Neural progenitor cell (in vitro differentiated cells): Measurements from ENCODE around the gene TMEM242. TPM values are rescaled to one million over a fixed set of nuclear protein-coding genes. Genes with fewer than 3 reads are reported as not detected.
"Not testable (repeated sequence)": the region's sequence is repeated elsewhere in the genome, so short reads cannot be mapped to it uniquely, and the experiment has no call there.

ENCODE experiments used
- DNase-seq: peaks from one replicate; pipeline ENCODE4 v3.0.0-alpha.2; 2016; ENCODE audit warnings: low spot score
- H2AFZ ChIP-seq: fragments of 200-600 bp; sonication (generic); replicated peaks from 2 replicates; pipeline ENCODE4 v1.6.1; 2016; ENCODE audit warnings: antibody characterized with exemption
- H3F3A ChIP-seq: fragments of 200-600 bp; sonication (generic); 2 replicates; pipeline ENCODE4 v1.6.1; 2016; ENCODE audit warnings: antibody characterized with exemption, low read depth
- H3K27ac ChIP-seq: fragments of 200-600 bp; sonication (generic); 2 replicates; pipeline ENCODE4 v1.5.1; 2016; ENCODE audit warnings: mild to moderate bottlenecking
- H3K27me3 ChIP-seq: fragments of 200-600 bp; sonication (generic); 2 replicates; pipeline ENCODE4 v1.6.1; 2016; ENCODE audit warnings: mild to moderate bottlenecking, moderate library complexity
- H3K36me3 ChIP-seq: fragments of 200-600 bp; sonication (generic); 2 replicates; pipeline ENCODE4 v1.5.1; 2016
- H3K4me1 ChIP-seq: fragments of 200-600 bp; sonication (generic); 2 replicates; pipeline ENCODE4 v1.6.1; 2016; ENCODE audit warnings: mixed run types
- H3K4me2 ChIP-seq: fragments of 200-600 bp; sonication (generic); 2 replicates; pipeline ENCODE4 v1.6.1; 2016
- H3K4me3 ChIP-seq: fragments of 200-600 bp; sonication (generic); 2 replicates; pipeline ENCODE4 v1.5.1; 2016
- H3K79me2 ChIP-seq: fragments of 200-600 bp; sonication (generic); 2 replicates; pipeline ENCODE4 v1.6.1; 2016; ENCODE audit warnings: low read depth
- H3K9ac ChIP-seq: fragments of 200-600 bp; sonication (generic); 2 replicates; pipeline ENCODE4 v1.6.1; 2016
- H3K9me3 ChIP-seq: fragments of 200-600 bp; sonication (generic); 2 replicates; pipeline ENCODE4 v1.5.1; 2016; ENCODE audit warnings: low read depth
- H4K20me1 ChIP-seq: fragments of 200-600 bp; sonication (generic); 2 replicates; pipeline ENCODE4 v1.6.1; 2016; ENCODE audit warnings: low read depth
- H3K27ac Mint-ChIP-seq: 3 replicates; pipeline ENCODE4 v1.8.0; 2021; ENCODE audit warnings: mixed read lengths
- H3K27me3 Mint-ChIP-seq: 2 replicates; pipeline ENCODE4 v1.8.0; 2022; ENCODE audit warnings: low read depth, mild to moderate bottlenecking, inconsistent platforms, moderate library complexity, mixed read lengths; ENCODE audit not compliant: insufficient read depth
- H3K36me3 Mint-ChIP-seq: 3 replicates; pipeline ENCODE4 v1.8.0; 2021; ENCODE audit warnings: mixed read lengths
- H3K4me1 Mint-ChIP-seq: 3 replicates; pipeline ENCODE4 v1.8.0; 2021; ENCODE audit warnings: mixed read lengths
- H3K4me3 Mint-ChIP-seq: 3 replicates; pipeline ENCODE4 v1.8.0; 2021; ENCODE audit warnings: mild to moderate bottlenecking, moderate library complexity, mixed read lengths
- H3K9me3 Mint-ChIP-seq: 3 replicates; pipeline ENCODE4 v1.8.0; 2020; ENCODE audit warnings: mixed read lengths
- EZH2 ChIP-seq: fragments of 200-600 bp; sonication (generic); IDR thresholded peaks from 2 replicates; pipeline ENCODE4 v1.6.1; 2017; ENCODE audit warnings: antibody characterized with exemption, mild to moderate bottlenecking, moderate library complexity
- EZH2phosphoT487 ChIP-seq: fragments of 200-600 bp; sonication (generic); IDR thresholded peaks from 2 replicates; pipeline ENCODE4 v1.6.1; 2017; ENCODE audit warnings: antibody characterized with exemption
- total RNA-seq: library from RNA; depleted of rRNA; stranded (reverse); fragments of >200 nt; gene quantifications from 2 replicates; pipeline ENCODE4 v1.2.3, GENCODE V29; 2015; ENCODE audit warnings: low replicate concordance
- TF ChIP-seq, protein P1 (sequence below): fragments of 200-600 bp; sonication (generic); IDR thresholded peaks from 2 replicates; pipeline ENCODE4 v1.5.1; 2017; ENCODE audit warnings: antibody characterized with exemption, mild to moderate bottlenecking

TMEM242 gene
- total RNA-seq, 1 donor from 2014 or later, result 9.9 TPM

DNA sequence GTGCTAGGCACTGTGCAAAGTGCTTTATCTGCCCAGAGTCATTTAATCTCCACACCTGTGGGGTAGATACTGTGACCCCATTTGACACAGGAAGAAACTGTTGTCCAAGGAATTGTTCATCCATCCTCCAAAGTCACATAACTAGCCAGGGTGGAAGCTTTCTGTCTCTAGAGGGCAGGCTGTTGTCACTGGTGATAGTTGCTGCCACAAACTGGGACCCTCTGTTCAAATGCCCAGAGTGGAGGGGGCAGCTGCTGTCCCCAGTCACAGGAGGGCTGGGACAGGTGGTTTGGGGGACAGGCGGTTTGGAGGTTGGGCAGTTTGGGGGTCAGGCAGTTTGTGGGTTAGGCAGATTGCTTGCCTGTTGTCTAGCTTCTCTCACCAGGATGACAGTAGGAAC lies 16.1 kb upstream of the TMEM242 start:
- no peak overlapping the region for H3K4me3 Mint-ChIP-seq
- H3K27me3 Mint-ChIP-seq, result peaks cover under 1% of the 10 kb centered on the region
- H3K4me1 ChIP-seq, result peaks cover 8% of the 10 kb centered on the region
- H3K36me3 ChIP-seq, result no peaks in the 10 kb centered on the region
- no peaks in the 10 kb centered on the region for H3K9me3 Mint-ChIP-seq
- no peak overlapping the region for H3K27ac Mint-ChIP-seq
- no peak overlapping the region for H3K9ac ChIP-seq
- H3K79me2 ChIP-seq, result no peaks in the 10 kb centered on the region
- no peaks in the 10 kb centered on the region for H3K36me3 Mint-ChIP-seq
- H3K27me3 ChIP-seq, result peaks cover 3% of the 10 kb centered on the region
- no peaks in the 10 kb centered on the region for H3K9me3 ChIP-seq
- TF ChIP-seq EZH2 (no peak), EZH2phosphoT487 (no peak)
- TF ChIP-seq, protein P1, sequence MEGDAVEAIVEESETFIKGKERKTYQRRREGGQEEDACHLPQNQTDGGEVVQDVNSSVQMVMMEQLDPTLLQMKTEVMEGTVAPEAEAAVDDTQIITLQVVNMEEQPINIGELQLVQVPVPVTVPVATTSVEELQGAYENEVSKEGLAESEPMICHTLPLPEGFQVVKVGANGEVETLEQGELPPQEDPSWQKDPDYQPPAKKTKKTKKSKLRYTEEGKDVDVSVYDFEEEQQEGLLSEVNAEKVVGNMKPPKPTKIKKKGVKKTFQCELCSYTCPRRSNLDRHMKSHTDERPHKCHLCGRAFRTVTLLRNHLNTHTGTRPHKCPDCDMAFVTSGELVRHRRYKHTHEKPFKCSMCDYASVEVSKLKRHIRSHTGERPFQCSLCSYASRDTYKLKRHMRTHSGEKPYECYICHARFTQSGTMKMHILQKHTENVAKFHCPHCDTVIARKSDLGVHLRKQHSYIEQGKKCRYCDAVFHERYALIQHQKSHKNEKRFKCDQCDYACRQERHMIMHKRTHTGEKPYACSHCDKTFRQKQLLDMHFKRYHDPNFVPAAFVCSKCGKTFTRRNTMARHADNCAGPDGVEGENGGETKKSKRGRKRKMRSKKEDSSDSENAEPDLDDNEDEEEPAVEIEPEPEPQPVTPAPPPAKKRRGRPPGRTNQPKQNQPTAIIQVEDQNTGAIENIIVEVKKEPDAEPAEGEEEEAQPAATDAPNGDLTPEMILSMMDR, result no peak
- no peaks in the 10 kb centered on the region for H3K4me1 Mint-ChIP-seq
- no peaks in the 10 kb centered on the region for H3F3A ChIP-seq
- H3K4me2 ChIP-seq, result no peak overlapping the region
- DNase-seq, result no peak
- H3K4me3 ChIP-seq, result no peak overlapping the region
- H2AFZ ChIP-seq, result no peak overlapping the region
- H4K20me1 ChIP-seq, result no peaks in the 10 kb centered on the region
- H3K27ac ChIP-seq, result no peak overlapping the region

DNA sequence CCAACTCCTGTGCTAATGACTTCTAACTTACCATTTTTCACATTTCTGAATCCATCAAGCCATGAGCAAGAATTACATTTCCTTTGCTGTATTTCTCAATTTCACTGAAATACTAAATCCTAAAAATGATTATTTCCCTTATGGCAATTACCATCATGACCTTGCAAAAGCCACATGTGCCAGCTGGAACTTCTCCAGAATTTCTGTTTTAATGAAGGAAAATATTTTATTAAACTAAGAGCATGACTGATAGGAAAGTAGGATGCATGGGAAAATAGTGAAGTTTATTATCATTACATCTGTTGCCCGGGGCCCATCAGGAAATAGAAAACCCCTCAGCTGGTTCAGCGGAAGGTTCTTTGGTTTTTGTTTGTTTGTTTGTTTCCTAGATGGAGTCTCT lies 14.4 kb upstream of the TMEM242 start:
- no peak for DNase-seq
- no peaks in the 10 kb centered on the region for H3K27me3 Mint-ChIP-seq
- no peak overlapping the region for H3K4me3 Mint-ChIP-seq
- Histone ChIP-seq H3F3A (no peaks in the 10 kb centered on the region), H2AFZ (no peak overlapping the region), H4K20me1 (no peaks in the 10 kb centered on the region), H3K79me2 (no peaks in the 10 kb centered on the region), H3K4me1 (peaks cover 8% of the 10 kb centered on the region), H3K27ac (no peak overlapping the region), H3K4me2 (no peak overlapping the region), H3K4me3 (no peak overlapping the region), H3K9ac (no peak overlapping the region), H3K36me3 (no peaks in the 10 kb centered on the region), H3K9me3 (no peaks in the 10 kb centered on the region), H3K27me3 (peaks cover 13% of the 10 kb centered on the region)
- H3K27ac Mint-ChIP-seq, result no peak overlapping the region
- H3K36me3 Mint-ChIP-seq, result no peaks in the 10 kb centered on the region
- TF ChIP-seq EZH2phosphoT487, result no peak
- TF ChIP-seq, protein P1, result no peak
- TF ChIP-seq EZH2, result no peak
- no peaks in the 10 kb centered on the region for H3K4me1 Mint-ChIP-seq
- no peaks in the 10 kb centered on the region for H3K9me3 Mint-ChIP-seq

DNA sequence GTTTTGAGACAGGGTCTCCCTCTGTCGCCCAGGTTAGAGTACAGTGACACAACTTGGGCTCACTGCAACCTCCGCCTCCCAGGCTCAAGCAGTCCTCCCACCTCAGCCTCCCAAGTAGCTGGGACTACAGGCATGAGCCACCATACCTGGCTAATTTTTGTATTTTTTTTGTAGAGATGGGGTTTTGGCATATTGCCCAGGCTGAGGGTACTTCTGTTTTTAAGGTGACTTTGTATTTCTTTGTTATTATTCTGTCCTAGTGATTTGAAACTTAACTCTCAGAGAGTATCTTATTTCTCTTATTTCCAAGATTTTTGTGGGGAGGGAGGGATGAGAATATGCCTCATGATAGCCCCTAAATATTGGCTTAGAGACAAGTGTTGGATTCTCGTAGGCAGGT lies 14.0 kb upstream of the TMEM242 start:
- not testable (repeated sequence) for H3K27me3 Mint-ChIP-seq, H3K4me2 ChIP-seq, H3K36me3 ChIP-seq, H3K79me2 ChIP-seq, H3K4me1 ChIP-seq, H3K27ac Mint-ChIP-seq, H3K4me3 ChIP-seq, H4K20me1 ChIP-seq, H3K9me3 Mint-ChIP-seq, H3K27ac ChIP-seq, H3F3A ChIP-seq, H3K9me3 ChIP-seq, H3K4me3 Mint-ChIP-seq, H3K9ac ChIP-seq, H3K36me3 Mint-ChIP-seq, H2AFZ ChIP-seq, H3K4me1 Mint-ChIP-seq, DNase-seq
- peaks cover 16% of the 10 kb centered on the region for H3K27me3 ChIP-seq

DNA sequence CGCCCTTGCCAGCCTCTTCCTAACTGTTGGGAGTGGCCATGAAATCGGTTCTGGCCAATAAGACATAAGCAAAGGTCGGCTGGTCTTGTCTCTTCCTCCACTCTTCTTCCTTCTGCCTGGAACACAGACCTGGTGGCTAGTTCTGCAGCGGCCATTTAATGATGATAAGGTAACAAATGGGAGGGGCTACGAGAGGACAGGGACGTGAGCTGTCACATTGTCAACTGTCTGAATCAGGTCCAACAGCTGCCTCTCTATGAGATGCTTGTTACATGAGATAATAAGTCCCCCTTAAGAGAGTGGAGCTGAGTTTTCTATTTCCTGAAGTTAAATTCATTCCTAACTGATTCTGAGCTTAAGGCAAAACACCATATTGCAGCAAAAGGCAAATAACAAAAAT lies 12.5 kb upstream of the TMEM242 start:
- no peak overlapping the region for H3K4me2 ChIP-seq
- H2AFZ ChIP-seq, result no peak overlapping the region
- peaks cover 27% of the 10 kb centered on the region for H3K27me3 ChIP-seq
- H3K36me3 ChIP-seq, result no peaks in the 10 kb centered on the region
- no peaks in the 10 kb centered on the region for H4K20me1 ChIP-seq
- H3K36me3 Mint-ChIP-seq, result no peaks in the 10 kb centered on the region
- no peaks in the 10 kb centered on the region for H3F3A ChIP-seq
- H3K27ac Mint-ChIP-seq, result no peak overlapping the region
- H3K9ac ChIP-seq, result no peak overlapping the region
- H3K27ac ChIP-seq, result no peak overlapping the region
- no peak overlapping the region for H3K4me3 Mint-ChIP-seq
- TF ChIP-seq EZH2 (no peak), EZH2phosphoT487 (no peak)
- TF ChIP-seq, protein P1, result no peak
- no peaks in the 10 kb centered on the region for H3K79me2 ChIP-seq
- no peaks in the 10 kb centered on the region for H3K9me3 Mint-ChIP-seq
- H3K4me3 ChIP-seq, result no peak overlapping the region
- peaks cover 8% of the 10 kb centered on the region for H3K4me1 ChIP-seq
- no peaks in the 10 kb centered on the region for H3K9me3 ChIP-seq
- H3K4me1 Mint-ChIP-seq, result no peaks in the 10 kb centered on the region
- no peak for DNase-seq
- H3K27me3 Mint-ChIP-seq, result no peaks in the 10 kb centered on the region
